CD4-positive, alpha-beta T cell treated with Interleukin-4 for 4 hours (primary cell): Measurements from ENCODE around the gene COPS2.
"Not testable (repeated sequence)": the region's sequence is repeated elsewhere in the genome, so short reads cannot be mapped to it uniquely, and the experiment has no call there.

Source experiments
- DNase-seq: peaks from one replicate; pipeline ENCODE4 v3.0.0-alpha.2; 2020

The COPS2 gene

GRCh38 chr15:49101536-49101935 lies 53.9 kb downstream of the COPS2 start:
- no peak for DNase-seq

GRCh38 chr15:49096090-49096750 lies 59.2 kb downstream of the COPS2 start:
- no peak for DNase-seq

GRCh38 chr15:49094923-49095322 lies 60.5 kb downstream of the COPS2 start:
- DNase-seq: no peak

- no peak for DNase-seq
These were observed 61.9 kb downstream of the COPS2 start for GRCh38 chr15:49093252-49094105.

GRCh38 chr15:49088996-49089395 lies 66.4 kb downstream of the COPS2 start:
- no peak for DNase-seq

- no peak for DNase-seq
These were observed 69.5 kb downstream of the COPS2 start for GRCh38 chr15:49085696-49086459.

- DNase-seq: no peak
These were observed 71.2 kb downstream of the COPS2 start for GRCh38 chr15:49084285-49084570.

- DNase-seq: no peak
These were observed 71.8 kb downstream of the COPS2 start for GRCh38 chr15:49083401-49084284.

- DNase-seq: no peak
These were observed 72.4 kb downstream of the COPS2 start for GRCh38 chr15:49082960-49083359.

GRCh38 chr15:49079340-49080039 lies 75.9 kb downstream of the COPS2 start:
- DNase-seq: no peak

- DNase-seq: no peak
These were observed 79.5 kb downstream of the COPS2 start for GRCh38 chr15:49075881-49076280.

- DNase-seq: not testable (repeated sequence)
These were observed 80.7 kb downstream of the COPS2 start for GRCh38 chr15:49074589-49075287.
